K562 (cell line): ENCODE results near the gene COL6A1. TPM values are rescaled to one million over a fixed set of nuclear protein-coding genes. Genes with fewer than 3 reads are reported as not detected.

ENCODE experiments used
- ATF1 ChIP-seq, 2 experiments: fragments of 450-650 bp in 1 of 2; IDR thresholded peaks; 2 replicates each; pipeline ENCODE4 v1.6.1; 2016; ENCODE audit warnings: missing compliant biosample characterization in 1 of 2, missing genetic modification characterization in 1 of 2
- E2F6 ChIP-seq, 2 experiments: IDR thresholded peaks; 2 replicates each; pipeline ENCODE4 v1.6.1; 2011; ENCODE audit warnings: borderline replicate concordance in 1 of 2, control low read depth in 1 of 2, low read depth in 1 of 2, low read length in 1 of 2, mild to moderate bottlenecking in 1 of 2, mixed read lengths in 1 of 2, moderate library complexity in 1 of 2; ENCODE audit not compliant: insufficient read depth in 1 of 2, insufficient read length in 1 of 2, poor library complexity in 1 of 2, severe bottlenecking in 1 of 2; ENCODE audit errors: extremely low read depth in 1 of 2
- EHMT2 ChIP-seq: fragments of 450-650 bp; IDR thresholded peaks from 2 replicates; pipeline ENCODE4 v1.6.1; 2018; ENCODE audit warnings: antibody characterized with exemption
- EP400 ChIP-seq: fragments of 450-650 bp; IDR thresholded peaks from 2 replicates; pipeline ENCODE4 v1.6.1; 2017; ENCODE audit warnings: antibody characterized with exemption, mild to moderate bottlenecking, moderate library complexity
- FOXO4 ChIP-seq: fragments of 450-650 bp; formaldehyde crosslinking; IDR thresholded peaks from 2 replicates; pipeline ENCODE4 v1.4.0; 2020; ENCODE audit warnings: mild to moderate bottlenecking, moderate library complexity
- KLF16 ChIP-seq: IDR thresholded peaks from 2 replicates; pipeline ENCODE4 v1.6.1; 2016; ENCODE audit warnings: antibody characterized with exemption
- L3MBTL2 ChIP-seq: fragments of 450-650 bp; IDR thresholded peaks from 2 replicates; pipeline ENCODE4 v1.6.1; 2016; ENCODE audit warnings: mild to moderate bottlenecking, moderate library complexity
- MBD2 ChIP-seq: sonication (generic); IDR thresholded peaks from 2 replicates; pipeline ENCODE4 v1.6.1; 2016; ENCODE audit warnings: low read depth, borderline replicate concordance
- POLR2B ChIP-seq: fragments of 450-650 bp; IDR thresholded peaks from 2 replicates; pipeline ENCODE4 v1.6.1; 2018; ENCODE audit warnings: low read depth; ENCODE audit not compliant: partially characterized antibody
- POLR2G ChIP-seq: fragments of 200-400 bp; formaldehyde crosslinking; IDR thresholded peaks from 2 replicates; pipeline ENCODE4 v1.6.1; 2017; ENCODE audit warnings: low read depth, mild to moderate bottlenecking, antibody characterized with exemption, low read length, moderate library complexity
- RBFOX2 ChIP-seq: fragments of 200-400 bp; formaldehyde crosslinking; IDR thresholded peaks from 2 replicates; pipeline ENCODE4 v1.6.1; 2017; ENCODE audit warnings: low read depth, mild to moderate bottlenecking, low read length, moderate library complexity
- SMARCA5 ChIP-seq: fragments of 450-650 bp; IDR thresholded peaks from 2 replicates; pipeline ENCODE4 v1.6.1; 2016
- TAF7 ChIP-seq: fragments of 450-650 bp; IDR thresholded peaks from 2 replicates; pipeline ENCODE4 v1.6.1; 2016; ENCODE audit warnings: missing genetic modification characterization, missing compliant biosample characterization
- TFAP4 ChIP-seq: sonication (generic); formaldehyde crosslinking; IDR thresholded peaks from 2 replicates; pipeline ENCODE4 v1.8.0; 2022; ENCODE audit warnings: missing genetic modification reagents, mild to moderate bottlenecking, moderate library complexity, borderline replicate concordance
- USF1 ChIP-seq: sonication (generic); formaldehyde crosslinking; IDR thresholded peaks from 2 replicates; pipeline ENCODE4 v1.9.0; 2022; ENCODE audit warnings: mild to moderate bottlenecking, missing genetic modification reagents
- YY1 ChIP-seq, 3 experiments: IDR thresholded peaks; 2 replicates each; pipeline ENCODE4 v1.6.1; 2011; ENCODE audit warnings: low read length in 2 of 3, mild to moderate bottlenecking in 2 of 3, moderate library complexity in 2 of 3, borderline replicate concordance in 1 of 3, control low read depth in 1 of 3, low read depth in 1 of 3; ENCODE audit not compliant: insufficient read depth in 3 of 3, insufficient replicate concordance in 2 of 3, control insufficient read depth in 1 of 3, insufficient read length in 1 of 3; ENCODE audit errors: extremely low read depth in 1 of 3
- ZBTB1 ChIP-seq: sonication (generic); formaldehyde crosslinking; IDR thresholded peaks from 2 replicates; pipeline ENCODE4 v1.8.1; 2023; ENCODE audit warnings: missing genetic modification reagents, low read depth, mild to moderate bottlenecking, borderline replicate concordance
- ZFX ChIP-seq: sonication (generic); formaldehyde crosslinking; IDR thresholded peaks from 2 replicates; pipeline ENCODE4 v1.8.0; 2022; ENCODE audit warnings: mild to moderate bottlenecking, missing genetic modification reagents, moderate library complexity
- ZNF583 ChIP-seq: fragments of 250-450 bp; sonication (Bioruptor Pico); IDR thresholded peaks from 2 replicates; pipeline ENCODE4 v1.4.0; 2020
- ZNF695 ChIP-seq: fragments of 450-650 bp; formaldehyde crosslinking; IDR thresholded peaks from 2 replicates; pipeline ENCODE4 v1.4.0; 2020; ENCODE audit warnings: mild to moderate bottlenecking, moderate library complexity
- polyA plus RNA-seq, 8 experiments: library from polyadenylated mRNA; depleted of rRNA in 4 of 8; stranded (reverse) in 5 of 8; unstranded in 3 of 8; fragments of >200 nt; fragmentation: Nextera tagmentation in 2 of 8; fragmentation: Illumina TruSeq in 1 of 8; extraction: Ambion mirVana in 2 of 8; extraction: Trizol in 1 of 8; gene quantifications; 2 replicates each; pipeline versions ENCODE4 v1.2.1 to v1.2.3, GENCODE V29; 2011 to 2014; ENCODE audit warnings: inconsistent platforms in 1 of 8, missing spikeins in 1 of 8
- total RNA-seq, 7 experiments: library from RNA; depleted of rRNA in 6 of 7; stranded (reverse); fragments of >200 nt in 6 of 7; fragmentation: Illumina TruSeq in 2 of 7; extraction: Trizol in 2 of 7; gene quantifications; 2 replicates each; pipeline versions ENCODE4 v1.2.1 to v1.2.3, GENCODE V29; 2011 to 2021; ENCODE audit warnings: low replicate concordance in 1 of 7

The COL6A1 gene
- total and polyA plus RNA-seq, 9 of the 15 experiments (the other 6 are each of a cell fraction or from before 2014, with no cell fraction given), result 0.07 to 1.3 (median 0.14) TPM; not detected in 3

- TF ChIP-seq EHMT2 (peak; percentile 6; the same call in 1 of the 2 replicates), TFAP4 (peak; percentile 77; the same call in 1 of the 2 replicates), E2F6 (IDR thresholded peaks at IDR 0.05; ENCODE audit: borderline replicate concordance in 1 of 2, extremely low read depth in 1 of 2, insufficient read depth in 1 of 2, insufficient read length in 1 of 2, low read depth in 1 of 2, low read length in 1 of 2, poor library complexity in 1 of 2, severe bottlenecking in 1 of 2) (peak in 1 of 2 experiments; percentile 19), MBD2 (peak; percentile 49; the same call in 1 of the 2 replicates), RBFOX2 (peak; percentile 83), L3MBTL2 (peak; percentile 95), ZNF695 (CRISPR knock-in tag) (no peak), ZFX (CRISPR knock-in tag) (peak; percentile 32), KLF16 (no peak), TAF7 (tag) (peak; percentile 92), EP400 (peak; percentile 35; the same call in 1 of the 2 replicates), YY1 (IDR thresholded peaks at IDR 0.05; ENCODE audit: borderline replicate concordance in 1 of 3, control insufficient read depth in 1 of 3, extremely low read depth in 1 of 3, insufficient read depth in 3 of 3, insufficient read length in 1 of 3, insufficient replicate concordance in 2 of 3, low read depth in 1 of 3, low read length in 2 of 3) (peak in 1 of 3 experiments; percentile 27), POLR2B (peak; percentile 32), ZNF583 (CRISPR knock-in tag) (no peak), SMARCA5 (no peak), ATF1 (CRISPR knock-in tag; IDR thresholded peaks at IDR 0.05) (no peak), ATF1 (tag; IDR thresholded peaks at IDR 0.05) (peak; percentile 48; the same call in 1 of the 2 replicates), ZBTB1 (CRISPR knock-in tag) (no peak), USF1 (CRISPR knock-in tag) (peak; percentile 99), FOXO4 (CRISPR knock-in tag) (no peak), POLR2G (peak; percentile 81)
Observed at GRCh38 chr21:46022551-46023525, 41.3 kb downstream of the COL6A1 start (continued).
